HG02798 (cell line): Measurements from ENCODE around the gene ARMC5.

Experiments
- ATAC-seq: cut with Tn5 transposase; IDR thresholded peaks from one replicate; pipeline ENCODE4 v1.9.1; 2021; ENCODE audit warnings: mild to moderate bottlenecking; ENCODE audit not compliant: unreplicated experiment, poor library complexity

The ARMC5 gene

DNA sequence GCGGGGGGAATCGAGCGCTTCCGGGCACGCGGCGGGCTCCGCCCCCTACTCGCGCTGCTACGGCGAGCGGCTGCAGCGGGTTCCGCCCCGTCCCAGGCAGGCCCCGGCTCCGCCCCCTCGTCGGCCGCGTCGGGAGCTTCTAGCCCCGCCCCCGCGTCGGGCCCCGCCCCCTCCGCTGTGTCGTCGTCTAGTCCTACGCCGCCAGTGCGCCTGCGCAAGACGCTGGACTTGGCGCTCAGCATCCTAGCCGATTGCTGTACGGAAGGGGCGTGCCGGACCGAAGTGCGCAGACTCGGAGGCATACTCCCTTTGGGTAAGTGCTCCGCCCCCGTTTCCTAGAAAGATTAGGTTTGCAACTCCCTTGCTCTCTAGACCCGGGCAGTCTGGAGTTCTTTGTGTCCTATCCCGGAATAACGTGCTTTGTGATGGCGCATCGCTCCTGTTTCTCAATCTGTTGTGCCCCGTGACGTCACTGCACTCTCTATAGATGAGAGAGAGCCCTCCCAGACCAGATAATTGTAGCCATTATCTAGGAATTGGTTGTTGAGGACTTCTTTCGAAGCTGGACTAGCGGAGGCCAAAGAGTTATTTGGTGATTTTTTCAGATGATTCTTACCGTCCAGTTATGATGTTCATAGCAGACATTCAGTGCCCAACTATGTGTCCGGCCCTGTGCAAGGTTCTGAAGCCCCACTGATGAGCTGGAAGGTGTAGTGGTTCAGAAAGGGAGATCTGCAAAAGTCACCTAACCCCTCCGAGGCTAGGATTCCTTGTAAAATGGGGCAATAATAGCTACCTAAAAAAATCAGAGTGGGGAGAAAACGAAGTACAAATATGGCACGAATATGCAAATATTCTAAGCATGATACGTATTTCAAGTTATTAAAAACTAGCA is 633 bp downstream of the ARMC5 start:
- peak; percentile 77 for ATAC-seq

DNA sequence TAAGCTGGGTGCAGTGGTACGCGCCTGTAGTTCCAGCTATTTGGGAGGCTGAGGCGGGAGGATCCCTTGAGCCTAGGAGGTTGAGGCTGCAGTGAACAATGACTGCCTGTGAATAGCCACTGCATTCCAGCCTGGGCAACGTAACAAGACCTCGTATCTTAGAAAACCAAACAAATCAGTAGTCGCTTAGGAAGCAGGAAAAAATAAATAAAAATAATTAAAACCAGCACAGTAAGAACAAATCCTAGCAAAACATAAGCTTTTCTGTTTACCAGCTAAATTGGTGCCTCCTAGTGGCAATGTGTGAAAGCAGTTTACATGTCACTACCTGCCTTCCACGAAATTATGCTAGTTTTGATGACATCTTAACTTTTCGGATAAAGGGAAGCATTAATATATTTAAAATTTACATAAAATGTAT is 1.3 kb downstream of the ARMC5 start:
- no peak for ATAC-seq

DNA sequence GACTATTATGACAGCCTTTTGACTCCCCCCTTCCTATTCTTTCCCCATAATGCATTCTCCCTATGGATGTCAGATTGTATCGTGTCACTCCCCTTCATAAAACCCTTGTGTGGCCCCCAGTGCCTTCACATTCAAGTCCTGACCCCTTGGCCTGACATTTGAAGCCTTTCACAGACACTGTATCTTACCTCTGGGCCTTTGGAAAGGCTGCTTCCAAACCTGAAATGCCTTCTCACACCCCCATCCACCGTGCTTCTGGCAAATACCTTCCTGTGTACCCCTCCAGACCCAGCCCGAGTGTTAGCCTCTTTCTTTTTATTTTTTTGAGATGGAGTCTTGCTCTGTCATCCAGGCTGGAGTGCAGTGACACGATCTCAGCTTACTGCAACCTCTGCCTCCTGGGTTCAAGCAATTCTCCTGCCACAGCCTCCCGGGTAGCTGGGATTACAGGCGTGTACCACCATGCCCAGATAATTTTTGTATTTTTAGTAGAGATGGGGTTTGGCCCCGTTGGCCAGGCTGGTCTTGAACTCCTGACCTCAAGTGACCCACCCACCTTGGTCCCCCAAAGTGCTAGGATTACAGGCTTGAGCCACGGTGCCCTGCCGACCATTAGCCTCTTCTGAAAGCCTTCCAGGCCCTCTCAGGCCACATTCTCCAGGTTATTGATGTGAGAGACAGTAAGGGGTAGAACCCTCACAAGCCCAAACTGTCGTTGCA is 2.1 kb downstream of the ARMC5 start:
- no peak for ATAC-seq

DNA sequence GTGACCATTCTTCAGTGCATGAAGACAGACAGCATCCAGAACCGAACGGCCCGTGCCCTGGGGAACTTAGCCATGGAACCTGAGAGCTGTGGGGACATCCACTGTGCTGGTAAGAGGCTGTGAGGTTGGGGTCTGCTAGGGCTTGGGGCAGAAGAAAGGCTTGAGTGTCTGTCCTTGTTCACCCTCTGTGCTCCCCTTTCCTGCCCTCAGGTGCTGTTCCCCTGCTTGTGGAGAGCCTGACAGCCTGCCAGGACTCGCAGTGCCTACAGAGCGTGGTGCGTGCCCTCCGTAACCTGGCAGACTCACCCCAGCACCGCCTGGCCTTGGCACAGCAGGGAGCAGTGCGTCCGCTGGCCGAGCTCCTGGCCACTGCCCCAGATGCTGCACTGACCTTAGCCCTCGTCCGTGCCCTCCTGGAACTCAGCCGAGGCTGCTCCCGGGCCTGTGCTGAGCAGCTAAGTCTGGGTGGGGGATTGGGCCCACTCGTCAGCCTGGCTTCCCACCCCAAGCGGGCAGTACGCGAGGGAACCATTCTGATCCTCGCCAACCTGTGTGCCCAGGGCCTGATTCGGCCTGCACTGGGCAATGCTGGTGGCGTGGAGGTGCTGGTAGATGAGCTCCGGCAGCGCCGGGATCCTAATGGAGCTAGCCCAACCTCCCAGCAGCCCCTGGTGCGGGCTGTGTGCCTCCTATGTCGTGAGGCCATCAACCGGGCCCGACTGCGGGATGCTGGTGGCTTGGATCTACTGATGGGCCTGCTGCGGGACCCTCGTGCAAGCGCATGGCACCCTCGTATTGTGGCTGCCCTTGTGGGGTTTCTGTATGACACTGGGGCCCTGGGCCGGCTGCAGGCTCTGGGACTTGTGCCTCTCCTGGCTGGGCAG is 2.9 kb downstream of the ARMC5 start:
- ATAC-seq: no peak

DNA sequence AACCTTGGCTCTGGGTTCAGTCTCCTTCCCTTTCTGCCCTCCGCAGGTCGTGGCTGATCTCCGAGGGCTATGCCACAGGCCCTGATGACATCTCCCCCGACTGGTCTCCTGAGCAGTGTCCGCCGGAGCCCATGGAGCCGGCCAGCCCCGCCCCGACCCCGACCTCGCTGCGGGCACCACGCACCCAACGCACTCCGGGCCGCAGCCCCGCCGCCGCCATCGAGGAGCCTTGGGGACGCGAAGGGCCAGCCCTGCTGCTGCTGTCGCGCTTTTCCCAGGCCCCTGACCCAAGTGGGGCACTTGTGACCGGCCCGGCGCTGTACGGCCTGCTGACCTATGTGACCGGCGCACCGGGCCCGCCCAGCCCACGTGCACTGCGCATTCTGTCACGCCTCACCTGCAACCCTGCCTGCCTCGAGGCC is 5.1 kb downstream of the ARMC5 start:
- no peak for ATAC-seq

DNA sequence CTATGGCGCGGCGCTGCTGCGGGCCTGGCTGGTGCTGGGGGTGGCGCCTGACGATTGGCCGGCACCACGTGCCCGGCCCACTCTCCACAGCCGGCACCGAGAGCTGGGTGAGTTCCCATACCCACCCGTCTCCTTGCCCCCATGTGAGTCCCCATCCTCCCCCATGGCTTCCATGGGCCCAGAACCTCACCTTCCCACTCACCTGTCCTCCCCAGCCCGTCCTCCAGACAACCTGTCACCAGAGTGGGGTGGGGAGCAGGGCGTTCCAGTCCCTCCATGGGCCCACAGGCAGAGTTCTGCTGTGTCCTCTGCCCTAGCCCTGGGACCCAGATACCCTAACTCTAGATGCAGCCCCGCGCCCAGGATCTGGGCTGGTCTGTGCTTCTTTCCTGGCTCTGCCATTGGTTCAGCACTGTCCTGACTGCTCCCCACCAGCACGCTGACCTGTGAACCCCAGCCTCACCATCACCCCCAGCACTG is 5.5 kb downstream of the ARMC5 start:
- ATAC-seq: no peak

DNA sequence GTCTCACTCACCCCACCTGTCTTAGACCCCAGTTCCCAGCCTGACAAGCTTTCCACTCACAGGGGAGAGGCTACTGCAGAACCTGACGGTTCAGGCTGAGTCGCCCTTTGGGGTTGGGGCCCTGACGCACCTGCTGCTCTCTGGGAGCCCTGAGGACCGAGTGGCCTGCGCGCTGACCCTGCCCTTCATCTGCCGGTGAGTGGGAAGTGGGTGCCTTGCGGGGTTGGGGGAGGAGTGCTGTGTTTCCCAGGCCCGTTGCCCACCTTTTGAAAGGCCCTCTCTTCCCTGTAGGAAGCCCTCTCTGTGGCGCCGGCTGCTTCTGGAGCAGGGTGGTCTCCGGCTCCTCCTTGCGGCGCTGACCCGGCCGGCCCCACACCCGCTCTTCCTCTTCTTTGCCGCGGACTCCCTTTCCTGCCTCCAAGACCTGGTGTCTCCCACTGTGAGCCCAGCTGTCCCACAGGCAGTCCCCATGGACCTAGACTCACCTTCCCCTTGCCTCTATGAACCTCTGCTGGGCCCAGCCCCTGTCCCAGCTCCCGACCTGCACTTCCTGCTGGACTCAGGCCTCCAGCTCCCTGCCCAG is 6.6 kb downstream of the ARMC5 start:
- ATAC-seq: no peak

DNA sequence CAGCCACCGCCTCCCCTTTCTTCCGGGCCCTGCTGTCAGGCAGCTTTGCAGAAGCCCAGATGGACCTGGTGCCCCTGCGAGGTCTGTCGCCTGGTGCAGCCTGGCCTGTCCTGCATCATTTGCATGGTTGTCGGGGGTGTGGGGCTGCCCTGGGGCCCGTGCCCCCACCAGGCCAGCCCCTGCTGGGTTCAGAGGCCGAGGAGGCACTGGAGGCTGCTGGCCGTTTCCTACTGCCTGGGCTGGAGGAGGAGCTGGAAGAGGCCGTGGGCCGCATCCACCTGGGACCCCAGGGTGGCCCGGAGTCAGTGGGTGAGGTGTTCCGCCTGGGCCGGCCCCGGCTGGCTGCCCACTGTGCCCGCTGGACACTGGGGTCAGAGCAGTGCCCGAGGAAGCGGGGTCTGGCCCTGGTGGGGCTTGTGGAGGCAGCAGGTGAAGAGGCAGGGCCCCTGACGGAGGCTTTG is 7.1 kb downstream of the ARMC5 start:
- no peak for ATAC-seq

DNA sequence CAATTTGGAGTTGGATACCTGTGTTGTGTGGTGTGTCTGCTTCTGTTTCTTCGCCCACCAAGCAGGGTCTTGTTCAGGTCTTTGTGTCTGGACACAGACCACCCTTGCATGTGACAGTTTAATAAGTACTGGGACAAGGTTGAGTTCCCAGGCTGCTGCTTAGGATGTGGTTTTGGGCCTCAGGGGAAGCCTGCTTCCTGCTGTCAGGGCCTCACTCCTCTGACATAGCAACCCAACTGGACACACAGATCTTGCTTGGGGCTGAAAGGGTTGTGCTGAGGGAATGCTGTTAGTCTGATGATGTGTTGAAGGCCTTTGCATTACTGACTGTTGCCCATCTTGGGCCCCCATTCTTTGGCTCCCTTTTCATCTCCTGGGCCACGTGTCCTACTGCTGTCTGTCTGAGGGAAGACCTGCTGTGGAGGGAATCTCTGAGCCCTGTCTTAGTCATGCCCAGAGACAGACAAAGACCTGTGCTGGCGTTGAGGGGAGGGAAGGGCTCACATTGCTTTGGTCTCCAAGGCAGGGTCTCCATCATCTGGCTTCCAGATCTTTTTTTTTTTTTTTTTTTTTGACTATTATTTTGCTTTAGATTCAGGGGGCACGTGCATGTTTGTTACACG is 8.0 kb downstream of the ARMC5 start:
- no peak for ATAC-seq

DNA sequence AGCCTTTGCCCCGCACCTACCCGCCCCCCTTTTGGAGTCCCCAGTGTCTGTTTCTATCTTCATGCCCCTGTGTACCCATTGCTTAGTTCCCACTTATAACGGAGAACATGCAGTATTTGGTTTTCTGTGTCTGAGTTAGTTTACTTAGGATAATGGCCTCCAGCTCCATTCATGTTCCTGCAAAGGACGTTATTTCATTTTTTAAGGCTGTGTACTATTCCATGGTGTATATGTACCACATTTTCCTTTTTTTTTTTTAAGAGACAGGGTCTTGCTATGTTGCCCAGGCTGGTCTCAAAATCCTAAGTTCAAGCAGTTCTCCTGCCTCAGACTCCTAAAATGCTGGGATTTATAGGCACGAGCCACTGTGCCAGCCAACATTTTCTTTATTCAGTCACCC is 8.6 kb downstream of the ARMC5 start:
- ATAC-seq: no peak

DNA sequence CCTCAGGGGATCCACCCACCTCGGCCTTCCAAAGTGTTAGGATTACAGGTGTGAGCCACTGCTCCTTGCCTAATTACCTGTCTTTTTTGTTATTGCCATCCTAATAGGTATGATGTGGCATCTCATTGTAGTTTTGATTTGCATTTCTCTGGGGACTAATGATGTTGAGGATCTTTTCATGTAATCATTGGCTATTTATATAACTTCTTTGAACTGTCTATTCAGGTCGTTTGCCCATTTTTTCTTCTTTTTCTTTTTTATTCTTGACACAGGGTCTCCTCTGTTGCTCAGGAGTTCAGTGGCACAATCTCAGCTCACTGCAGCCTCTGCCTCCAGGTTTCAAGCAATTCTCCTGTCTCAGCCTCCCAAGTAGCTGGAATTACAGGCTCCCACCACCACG is 11.3 kb downstream of the ARMC5 start:
- ATAC-seq: no peak

DNA sequence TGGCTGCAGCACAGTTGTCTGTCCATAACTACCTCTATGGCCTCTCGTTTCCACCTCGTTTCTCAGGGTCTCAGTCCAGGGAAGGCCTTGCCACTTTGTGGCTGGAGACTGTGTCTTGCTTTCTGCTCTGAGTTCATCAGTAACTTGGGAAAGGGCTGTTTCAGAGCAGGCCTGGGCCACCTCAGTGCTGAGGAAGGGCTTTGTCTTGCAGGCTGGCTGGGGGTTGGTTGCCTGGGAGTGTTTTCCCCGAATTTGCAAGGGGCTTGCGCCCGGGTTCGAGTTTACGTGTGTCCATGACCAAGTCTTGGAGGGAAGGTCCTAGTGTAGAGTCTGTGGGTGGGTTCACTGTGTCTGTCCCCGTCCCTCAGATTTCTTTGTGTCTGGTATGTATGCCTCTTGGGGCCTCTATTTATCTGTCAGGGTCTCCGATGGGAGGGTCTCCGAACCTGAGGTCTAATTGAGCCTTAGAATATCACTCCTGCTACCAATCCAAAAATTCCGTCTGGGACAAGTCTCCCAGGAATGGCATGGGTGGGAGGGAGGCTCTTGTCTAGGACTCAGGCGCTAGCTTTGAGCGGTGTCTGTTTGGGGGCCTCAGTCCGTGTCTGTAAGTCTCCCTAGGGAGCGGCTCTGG is 12.1 kb downstream of the ARMC5 start:
- no peak for ATAC-seq

DNA sequence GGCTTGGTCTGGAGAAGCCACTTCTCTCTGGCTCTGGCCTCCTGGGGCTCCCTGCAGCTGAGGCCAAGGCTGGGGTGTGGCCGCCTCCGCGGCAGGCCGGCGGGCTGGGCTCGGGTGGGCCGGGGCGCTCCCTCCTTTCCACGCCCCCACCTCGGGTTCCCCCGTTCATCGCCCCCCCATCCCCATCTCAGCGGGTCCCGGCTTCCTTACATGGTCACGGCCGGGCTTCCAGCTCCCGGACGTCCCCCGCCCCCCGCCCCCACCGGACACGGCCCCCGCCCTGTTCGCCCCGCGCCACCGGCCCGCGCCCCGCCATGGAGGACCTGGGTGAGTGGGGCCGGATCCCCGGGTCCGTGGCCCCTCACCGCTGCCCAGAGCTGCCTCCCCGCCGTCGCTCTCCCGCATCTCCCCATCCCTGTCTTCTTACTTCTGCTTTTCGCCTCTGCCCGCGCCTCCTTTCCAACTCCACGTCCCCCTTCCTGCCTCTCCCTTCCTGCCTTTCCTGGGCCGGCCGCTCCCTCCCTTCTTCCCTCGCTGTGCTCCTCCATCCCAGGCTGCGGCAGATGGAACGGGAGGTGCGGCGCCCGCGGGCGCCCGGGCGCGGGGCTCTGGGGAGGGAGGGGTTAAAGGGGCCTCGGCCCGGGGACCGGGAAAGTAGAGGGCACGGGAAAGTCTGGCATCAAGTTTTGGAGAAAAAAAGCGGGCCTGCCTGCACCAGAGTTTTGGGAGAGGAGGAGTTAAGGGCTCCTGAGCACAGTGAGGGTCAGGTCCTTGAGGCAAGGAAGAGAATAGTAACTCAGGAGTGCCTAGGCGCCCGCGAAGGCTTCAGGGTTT is 12.8 kb downstream of the ARMC5 start, which contains the start of gene TGFB1I1:
TSS of gene TGFB1I1 (plus strand) at position 278 of the 834 bp plus-strand sequence. CDS start at position 315, 37 bp downstream.
- ATAC-seq: no peak

DNA sequence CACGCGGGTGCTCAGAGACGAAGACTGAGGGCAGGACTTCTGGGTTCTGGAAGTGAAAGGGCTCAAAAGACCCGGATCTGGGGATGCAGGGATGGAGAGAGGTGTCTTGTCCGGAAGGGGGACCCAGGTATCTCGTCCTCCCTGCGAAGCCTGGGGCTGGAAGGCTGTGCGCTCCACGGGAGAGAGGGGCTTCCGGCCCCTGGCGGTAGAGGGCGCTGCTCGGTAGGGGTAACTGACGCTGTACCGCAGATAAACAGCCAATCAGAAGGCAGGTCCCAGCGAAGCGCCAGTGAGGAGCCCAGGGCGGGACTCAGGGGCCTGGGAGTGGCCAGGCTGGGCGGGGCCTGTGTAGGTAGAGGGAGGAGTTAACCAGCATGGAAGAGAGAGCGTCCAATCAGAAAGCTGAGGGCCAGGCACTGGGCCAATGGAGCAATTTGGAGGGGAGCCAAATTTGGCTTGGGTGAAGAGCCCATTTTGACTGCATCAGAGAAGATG is 13.5 kb downstream of the ARMC5 start:
- ATAC-seq: peak; percentile 41

DNA sequence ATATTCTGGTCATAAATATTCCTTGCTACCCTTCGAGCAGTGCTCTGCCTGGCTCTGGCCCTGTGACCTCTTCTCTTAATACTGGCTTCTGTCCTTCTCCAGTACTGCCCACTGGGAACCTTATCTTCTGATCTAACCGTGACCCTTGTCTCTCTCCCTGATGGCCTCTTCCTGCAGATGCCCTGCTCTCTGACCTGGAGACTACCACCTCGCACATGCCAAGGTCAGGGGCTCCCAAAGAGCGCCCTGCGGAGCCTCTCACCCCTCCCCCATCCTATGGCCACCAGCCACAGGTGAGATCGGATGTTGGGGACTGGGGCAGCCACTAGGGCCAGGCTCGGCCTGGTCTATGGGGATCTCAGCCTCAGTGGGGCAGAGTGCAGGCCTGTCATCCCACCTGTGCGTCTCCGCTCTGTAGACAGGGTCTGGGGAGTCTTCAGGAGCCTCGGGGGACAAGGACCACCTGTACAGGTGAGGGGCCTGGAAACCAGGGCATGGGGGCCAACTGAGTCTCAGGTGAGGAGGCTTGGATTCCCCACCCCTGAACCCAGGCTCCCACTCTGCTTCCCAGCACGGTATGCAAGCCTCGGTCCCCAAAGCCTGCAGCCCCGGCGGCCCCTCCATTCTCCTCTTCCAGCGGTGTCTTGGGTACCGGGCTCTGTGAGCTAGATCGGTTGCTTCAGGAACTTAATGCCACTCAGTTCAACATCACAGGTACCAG is 14.1 kb downstream of the ARMC5 start:
- ATAC-seq: no peak

DNA sequence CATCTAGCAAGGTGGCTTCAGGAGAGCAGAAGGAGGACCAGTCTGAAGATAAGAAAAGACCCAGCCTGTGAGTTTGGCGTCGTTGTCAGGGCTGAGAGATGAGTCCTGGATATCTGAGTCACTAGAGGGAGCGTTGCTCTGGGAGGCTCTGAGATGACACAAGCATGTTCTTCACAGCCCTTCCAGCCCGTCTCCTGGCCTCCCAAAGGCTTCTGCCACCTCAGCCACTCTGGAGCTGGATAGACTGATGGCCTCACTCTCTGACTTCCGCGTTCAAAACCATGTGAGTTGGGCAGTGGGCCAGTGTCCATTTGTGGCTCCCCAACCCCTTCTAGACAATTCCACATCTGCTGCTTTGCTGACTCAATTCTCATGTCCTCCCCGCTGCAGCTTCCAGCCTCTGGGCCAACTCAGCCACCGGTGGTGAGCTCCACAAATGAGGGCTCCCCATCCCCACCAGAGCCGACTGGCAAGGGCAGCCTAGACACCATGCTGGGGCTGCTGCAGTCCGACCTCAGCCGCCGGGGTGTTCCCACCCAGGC is 14.9 kb downstream of the ARMC5 start:
- no peak for ATAC-seq
